Transverse colon (tissue), 4 donors: Measurements from ENCODE around the gene GTF2F2. TPM values are rescaled to one million over a fixed set of nuclear protein-coding genes. Genes with fewer than 3 reads are reported as not detected.
"Not testable (repeated sequence)": the region's sequence is repeated elsewhere in the genome, so short reads cannot be mapped to it uniquely, and the experiment has no call there.

Experiments
- DNase-seq: peaks from one replicate; pipeline ENCODE4 v3.0.0-alpha.2; 2019
- H3K27ac ChIP-seq, 4 donors: fragments of 200-600 bp; sonication (generic); 2 replicates each; pipeline ENCODE4 v1.5.1; 2016 to 2018; ENCODE audit warnings: inconsistent platforms in 4 of 4
- H3K27me3 ChIP-seq: fragments of 200-600 bp; sonication (generic); 2 replicates; pipeline ENCODE4 v1.5.1; 2017; ENCODE audit warnings: inconsistent platforms
- H3K36me3 ChIP-seq, 4 donors: fragments of 200-600 bp; sonication (generic); 2 replicates each; pipeline ENCODE4 v1.5.1; 2017 to 2019; ENCODE audit warnings: inconsistent platforms in 4 of 4
- H3K4me1 ChIP-seq, 4 donors: fragments of 200-600 bp; sonication (generic); 2 replicates each; pipeline ENCODE4 v1.5.1; 2017 to 2020; ENCODE audit warnings: inconsistent platforms in 4 of 4
- H3K4me3 ChIP-seq, 4 donors: fragments of 200-600 bp; sonication (generic); 1 replicate in 1 of 4; 2 replicates in 3 of 4; pipeline versions ENCODE4 v1.5.1 to v1.6.1; 2017 to 2019; ENCODE audit warnings: inconsistent platforms in 4 of 4
- H3K9me3 ChIP-seq, 2 donors: fragments of 200-600 bp; sonication (generic); 2 replicates each; pipeline ENCODE4 v1.5.1; 2017 to 2019; ENCODE audit warnings: inconsistent platforms in 2 of 2
- CTCF ChIP-seq, 5 experiments: fragments of 200-600 bp in 3 of 5; fragments of 450-650 bp in 2 of 5; sonication (generic) in 3 of 5; IDR thresholded peaks; 1 replicate in 2 of 5; 2 replicates in 3 of 5; pipeline ENCODE4 v1.5.1; 2016 to 2017; ENCODE audit warnings: antibody characterized with exemption in 5 of 5, inconsistent platforms in 3 of 5, mild to moderate bottlenecking in 2 of 5, moderate library complexity in 1 of 5
- EP300 ChIP-seq: sonication (generic); formaldehyde crosslinking; IDR thresholded peaks from one replicate; pipeline ENCODE4 v1.6.1; 2017; ENCODE audit warnings: antibody characterized with exemption, low read depth
- POLR2A ChIP-seq: fragments of 450-650 bp; IDR thresholded peaks from one replicate; pipeline ENCODE4 v1.6.1; 2016; ENCODE audit warnings: antibody characterized with exemption, mild to moderate bottlenecking, moderate library complexity
- POLR2AphosphoS5 ChIP-seq, 3 donors: sonication (generic); formaldehyde crosslinking; IDR thresholded peaks; one replicate each; pipeline ENCODE4 v1.6.1; 2016; ENCODE audit warnings: antibody characterized with exemption in 3 of 3
- WGBS, 2 donors: methylation state at CpG; one replicate each; pipeline ENCODE4 v1.1.5; 2018; ENCODE audit warnings: low coverage in 1 of 2; 5-methylcytosine and 5-hydroxymethylcytosine counted together
- in situ Hi-C, 4 donors: fragments of 200-750 bp; cut with MboI; loops; one replicate each; pipeline versions ENCODE4 v1.15.0 to v1.15.1; 2017; ENCODE audit warnings: low sequenced_read_pairs in 3 of 4, low pct_ligation_motif_present in 1 of 4, low pct_unique_long_range_greater_than_20kb in 1 of 4
- intact Hi-C: fragments of 100-400 bp; cut with DNase I; formaldehyde crosslinking; loops from one replicate; pipeline ENCODE4 v1.15.1; 2023; ENCODE audit warnings: low total_unique reads
- total RNA-seq, 4 donors: library from RNA; depleted of rRNA; stranded (reverse); fragments of >200 nt; gene quantifications; one replicate each; pipeline ENCODE4 v1.1.0, GENCODE V29; 2016

The GTF2F2 gene
- total RNA-seq, 4 donors from 2014 or later = 6.8 to 23.8 (median 13.5) TPM

DNA sequence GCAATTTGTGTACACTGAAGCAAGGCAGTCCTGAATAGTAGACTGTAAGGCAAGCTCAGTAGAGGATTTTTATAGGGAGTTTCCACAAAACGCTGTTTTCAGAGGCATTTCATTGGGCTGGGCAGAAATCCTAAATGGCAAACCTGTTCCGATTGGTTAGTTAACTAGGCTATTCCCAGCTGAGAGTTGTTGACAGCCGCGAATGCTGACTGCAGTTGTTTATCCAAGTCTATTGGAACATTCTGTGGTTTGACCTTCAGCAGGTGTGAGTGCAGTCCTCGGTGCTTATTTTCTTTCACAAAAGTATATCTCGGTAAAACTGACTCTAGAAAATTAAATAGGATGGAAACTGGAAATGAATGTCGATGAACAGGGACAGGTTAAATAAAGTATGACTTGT lies 175.2 kb downstream of the GTF2F2 start:
- H3K36me3 ChIP-seq = no peaks in the 10 kb centered on the region
- intact Hi-C loops (no loop called here), in situ Hi-C loops (no loop called here)
- H3K27me3 ChIP-seq = peaks cover 1% of the 10 kb centered on the region
- 73 to 85% methylated on average over 7 of the region's 7 CpGs for WGBS, 2 donors
- no peak overlapping the region for H3K27ac ChIP-seq
- DNase-seq = no peak
- no peaks in the 10 kb centered on the region for H3K9me3 ChIP-seq
- H3K4me3 ChIP-seq = no peak overlapping the region
- H3K4me1 ChIP-seq = no peaks in the 10 kb centered on the region
- TF ChIP-seq POLR2AphosphoS5 (IDR thresholded peaks at IDR 0.05) (no peak), EP300 (no peak), CTCF (IDR thresholded peaks at IDR 0.05) (no peak), POLR2A (no peak)

GRCh38 chr13:45296259-45296658 lies 175.9 kb downstream of the GTF2F2 start:
- H3K4me1 ChIP-seq = no peaks in the 10 kb centered on the region
- intact Hi-C loops = no loop called here
- H3K27ac ChIP-seq = no peak overlapping the region
- H3K36me3 ChIP-seq = no peaks in the 10 kb centered on the region
- in situ Hi-C loops = no loop called here
- H3K4me3 ChIP-seq = no peak overlapping the region
- no peak for DNase-seq
- H3K27me3 ChIP-seq = peaks cover 8% of the 10 kb centered on the region
- no peaks in the 10 kb centered on the region for H3K9me3 ChIP-seq
- TF ChIP-seq POLR2A = no peak
- TF ChIP-seq CTCF (IDR thresholded peaks at IDR 0.05) = no peak
- TF ChIP-seq EP300 = no peak
- no peak for TF ChIP-seq POLR2AphosphoS5 (IDR thresholded peaks at IDR 0.05)

- DNase-seq = no peak
- Histone ChIP-seq H3K9me3 (no peaks in the 10 kb centered on the region), H3K36me3 (no peaks in the 10 kb centered on the region), H3K27ac (no peak overlapping the region), H3K27me3 (peaks cover 16% of the 10 kb centered on the region), H3K4me1 (no peaks in the 10 kb centered on the region), H3K4me3 (no peak overlapping the region)
- in situ Hi-C loops = no loop called here
- intact Hi-C loops = no loop called here
- TF ChIP-seq CTCF (IDR thresholded peaks at IDR 0.05) (no peak), EP300 (no peak), POLR2A (no peak), POLR2AphosphoS5 (IDR thresholded peaks at IDR 0.05) (no peak)
- 81 to 83% methylated on average over 5 to 7 of the region's 7 CpGs for WGBS, 2 donors
Measured at GRCh38 chr13:45297456-45298205, 177.3 kb downstream of the GTF2F2 start.

GRCh38 chr13:45298206-45298505 lies 177.8 kb downstream of the GTF2F2 start:
- peaks cover 16% of the 10 kb centered on the region for H3K27me3 ChIP-seq
- WGBS, 2 donors = 82 to 89% methylated on average over 2 of the region's 2 CpGs
- H3K27ac ChIP-seq = no peak overlapping the region
- no peaks in the 10 kb centered on the region for H3K9me3 ChIP-seq
- no peak for DNase-seq
- no peaks in the 10 kb centered on the region for H3K36me3 ChIP-seq
- TF ChIP-seq EP300 = no peak
- no peak for TF ChIP-seq CTCF (IDR thresholded peaks at IDR 0.05)
- TF ChIP-seq POLR2AphosphoS5 (IDR thresholded peaks at IDR 0.05) = no peak
- no peak for TF ChIP-seq POLR2A
- intact Hi-C loops = no loop called here
- H3K4me1 ChIP-seq = no peaks in the 10 kb centered on the region
- H3K4me3 ChIP-seq = no peak overlapping the region
- in situ Hi-C loops = no loop called here

DNA sequence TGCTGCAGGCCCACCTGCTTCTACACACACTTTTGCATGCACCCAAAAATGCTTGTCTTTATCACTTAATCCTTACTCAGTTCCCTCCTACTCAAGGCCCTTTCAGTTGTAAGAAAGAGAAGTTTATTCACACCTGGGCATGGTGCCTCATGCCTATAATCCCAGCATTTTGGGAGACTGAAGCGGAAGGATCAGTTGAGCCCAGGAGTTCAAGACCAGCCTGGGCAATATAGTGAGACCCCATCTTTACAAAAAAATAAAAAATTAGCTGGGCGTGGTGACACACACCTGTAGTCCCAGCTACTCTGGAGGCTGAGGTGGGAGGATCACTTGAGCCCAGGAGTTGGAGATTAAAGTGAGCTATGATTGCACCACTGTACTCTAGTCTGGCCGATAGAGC lies 178.2 kb downstream of the GTF2F2 start:
- in situ Hi-C loops, DNase-seq, H3K9me3 ChIP-seq, intact Hi-C loops, H3K27ac ChIP-seq, H3K4me3 ChIP-seq, H3K4me1 ChIP-seq, H3K36me3 ChIP-seq: not testable (repeated sequence)
- peaks cover 16% of the 10 kb centered on the region for H3K27me3 ChIP-seq
- 93% methylated on average over 3 of the region's 3 CpGs; no CpG with 5 or more reads in 1 of the 2 donors for WGBS, 2 donors
